GM12865 (cell line): ENCODE data around the gene NF1.
"Not testable (repeated sequence)": the region's sequence is repeated elsewhere in the genome, so short reads cannot be mapped to it uniquely, and the experiment has no call there.

Experiments used
- DNase-seq: peaks from one replicate; pipeline ENCODE4 v3.0.0; 2010; ENCODE audit warnings: low read depth
- H3K4me3 ChIP-seq: 2 replicates; pipeline ENCODE4 v1.5.1; 2011; ENCODE audit warnings: mild to moderate bottlenecking, low read depth, low read length, control low read depth
- CTCF ChIP-seq: IDR thresholded peaks from 2 replicates; pipeline ENCODE4 v1.5.1; 2011; ENCODE audit warnings: low read length, control low read depth, low read depth, inconsistent platforms; ENCODE audit not compliant: insufficient read depth; ENCODE audit errors: missing control alignments

The NF1 gene

GRCh38 chr17:31112001-31112661 lies 17.4 kb downstream of the NF1 start:
- H3K4me3 ChIP-seq: no peak overlapping the region
- no peak for TF ChIP-seq CTCF
- no peak for DNase-seq

DNA sequence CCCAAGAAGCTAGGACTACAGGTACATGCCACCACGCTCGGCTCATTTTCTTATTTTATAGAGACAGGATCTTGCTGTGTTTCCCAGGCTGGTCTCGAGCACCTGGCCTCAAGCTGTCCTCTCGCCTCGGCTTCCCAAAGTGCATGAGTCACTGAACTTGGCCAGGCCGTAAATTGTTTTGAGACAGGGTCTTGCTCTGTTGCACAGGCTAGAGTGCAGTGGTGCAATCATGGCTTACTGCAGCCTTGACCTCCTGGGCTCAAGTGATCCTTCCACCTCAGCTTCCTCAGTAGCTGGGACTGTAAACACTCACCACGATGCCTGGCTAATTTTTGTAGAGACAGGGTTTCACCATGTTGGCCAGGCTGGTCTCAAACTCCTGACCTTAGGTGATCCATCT lies 18.6 kb downstream of the NF1 start:
- not testable (repeated sequence) for DNase-seq, H3K4me3 ChIP-seq

DNA sequence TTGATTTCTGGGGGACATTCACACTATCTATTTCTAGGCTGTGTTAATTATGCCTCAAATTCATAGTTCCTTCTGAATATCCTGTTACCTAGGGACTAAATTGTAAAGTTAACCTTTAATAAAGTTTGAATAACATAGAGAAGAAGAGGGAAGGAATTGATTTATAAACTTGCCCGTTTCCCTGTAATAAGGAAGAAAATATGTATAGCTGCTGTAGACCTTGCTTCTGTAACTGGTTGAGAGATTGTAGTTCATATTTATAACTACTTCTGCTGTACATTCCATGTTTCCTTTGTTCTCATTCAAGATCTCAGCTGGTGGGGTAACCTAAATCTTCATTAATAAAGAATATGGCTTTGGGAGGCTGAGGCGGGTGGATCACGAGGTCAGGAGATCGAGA lies 19.2 kb downstream of the NF1 start:
- no peak for TF ChIP-seq CTCF
- no peak for DNase-seq

GRCh38 chr17:31114956-31115555 lies 20.3 kb downstream of the NF1 start:
- no peak for TF ChIP-seq CTCF
- no peak for DNase-seq
- H3K4me3 ChIP-seq: no peak overlapping the region

More for the DNA sequence above, 19.2 kb downstream of the NF1 start:
- no peak overlapping the region for H3K4me3 ChIP-seq

DNA sequence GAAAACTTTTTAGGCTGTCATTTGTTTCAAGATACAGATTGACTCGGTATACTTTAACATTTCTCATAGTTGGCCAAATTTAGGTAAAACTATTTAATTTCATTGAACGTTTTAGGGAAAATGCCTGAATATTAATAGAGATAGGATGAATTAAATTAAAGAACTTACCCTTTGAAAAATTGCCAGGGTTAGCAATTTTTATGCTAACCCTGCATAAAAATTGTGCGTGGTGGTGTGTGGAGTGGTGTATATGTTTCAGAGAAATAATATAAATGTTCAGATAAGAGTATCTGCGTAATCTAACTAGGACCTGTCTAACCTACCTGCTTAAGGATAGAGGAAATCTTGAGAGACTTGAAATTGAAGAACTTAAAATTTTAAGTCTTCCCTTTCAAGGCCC lies 21.4 kb downstream of the NF1 start:
- DNase-seq: no peak
- H3K4me3 ChIP-seq: no peak overlapping the region
- no peak for TF ChIP-seq CTCF

DNA sequence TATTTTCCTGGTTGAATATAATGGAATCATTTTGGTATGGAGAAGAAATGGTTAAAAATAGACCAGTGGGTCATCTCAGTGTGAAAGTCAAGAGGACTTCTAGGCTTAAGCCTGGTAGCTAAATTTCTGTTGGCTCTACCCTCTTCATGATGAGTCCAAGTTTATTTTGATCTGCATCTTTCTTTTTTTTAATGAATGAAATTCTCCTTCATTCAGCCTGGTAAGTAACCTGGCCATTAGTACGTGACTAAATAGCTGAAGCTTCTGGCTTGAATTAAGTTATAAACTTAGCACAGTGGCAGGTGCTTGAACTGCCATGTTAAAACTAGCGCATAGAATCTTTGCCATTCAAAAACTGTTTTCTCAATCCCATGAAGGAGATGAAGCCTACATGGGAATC lies 28.0 kb downstream of the NF1 start:
- no peak for TF ChIP-seq CTCF
- DNase-seq: no peak

DNA sequence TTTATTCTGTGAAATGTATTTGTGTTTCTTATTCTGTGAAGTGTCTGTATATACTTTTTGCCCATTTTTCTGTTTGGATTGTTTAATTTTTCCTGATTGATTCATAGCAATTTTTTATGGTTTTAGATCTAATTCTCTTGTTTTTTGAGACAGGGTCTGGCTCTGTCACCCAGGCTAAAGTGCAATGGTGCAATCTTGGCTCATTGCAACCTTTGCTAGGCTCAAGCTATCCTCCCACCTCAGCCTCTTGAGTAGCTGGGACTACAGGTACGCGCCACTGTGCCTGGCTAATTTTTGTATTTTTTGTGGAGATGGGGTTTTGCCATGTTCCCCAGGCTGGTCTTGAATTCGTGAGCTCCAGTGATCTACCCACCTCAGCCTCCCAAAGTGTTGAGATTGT lies 31.5 kb downstream of the NF1 start:
- no peak for DNase-seq
- H3K4me3 ChIP-seq: no peak overlapping the region
- TF ChIP-seq CTCF: no peak

More for the DNA sequence above, 28.0 kb downstream of the NF1 start:
- no peak overlapping the region for H3K4me3 ChIP-seq
